ENCODE measurements around the gene SPAG17. TPM values are rescaled to one million over a fixed set of nuclear protein-coding genes. Genes with fewer than 3 reads are reported as not detected.

The SPAG17 gene
- total RNA-seq, 1 donor from 2014 or later = 1.2 TPM

GRCh38 chr1:118210723-118211110 lies 25.7 kb upstream of the SPAG17 start:
- DNase-seq (ENCODE audit: low read depth) = no peak
- TF ChIP-seq CTCF (conservative IDR thresholded peaks at IDR 0.05; ENCODE audit: low read depth, low read length) = no peak
- H3K4me3 ChIP-seq (ENCODE audit: low read depth, low read length) = no peak overlapping the region

GRCh38 chr1:118210051-118210722 lies 25.2 kb upstream of the SPAG17 start:
- DNase-seq (ENCODE audit: low read depth) = no peak
- TF ChIP-seq CTCF (conservative IDR thresholded peaks at IDR 0.05; ENCODE audit: low read depth, low read length) = no peak
- no peak overlapping the region for H3K4me3 ChIP-seq (ENCODE audit: low read depth, low read length)

GRCh38 chr1:118209648-118210047 lies 24.6 kb upstream of the SPAG17 start:
- TF ChIP-seq CTCF (conservative IDR thresholded peaks at IDR 0.05; ENCODE audit: low read depth, low read length) = no peak
- DNase-seq (ENCODE audit: low read depth) = no peak
- no peak overlapping the region for H3K4me3 ChIP-seq (ENCODE audit: low read depth, low read length)

- no peak for DNase-seq (ENCODE audit: low read depth)
- no peak overlapping the region for H3K4me3 ChIP-seq (ENCODE audit: low read depth, low read length)
- TF ChIP-seq CTCF (conservative IDR thresholded peaks at IDR 0.05; ENCODE audit: low read depth, low read length) = no peak
These were observed 21.9 kb upstream of the SPAG17 start for GRCh38 chr1:118206966-118207365.

GRCh38 chr1:118204648-118205047 lies 19.6 kb upstream of the SPAG17 start:
- no peak for DNase-seq (ENCODE audit: low read depth)
- TF ChIP-seq CTCF (conservative IDR thresholded peaks at IDR 0.05; ENCODE audit: low read depth, low read length) = no peak
- no peak overlapping the region for H3K4me3 ChIP-seq (ENCODE audit: low read depth, low read length)

GRCh38 chr1:118204105-118204504 lies 19.1 kb upstream of the SPAG17 start:
- no peak for DNase-seq (ENCODE audit: low read depth)
- H3K4me3 ChIP-seq (ENCODE audit: low read depth, low read length) = no peak overlapping the region
- no peak for TF ChIP-seq CTCF (conservative IDR thresholded peaks at IDR 0.05; ENCODE audit: low read depth, low read length)

- no peak overlapping the region for H3K4me3 ChIP-seq (ENCODE audit: low read depth, low read length)
- TF ChIP-seq CTCF (conservative IDR thresholded peaks at IDR 0.05; ENCODE audit: low read depth, low read length) = no peak
- DNase-seq (ENCODE audit: low read depth) = no peak
These were observed 17.1 kb upstream of the SPAG17 start for GRCh38 chr1:118202076-118202608.

Measured in epithelial cell of proximal tubule (primary cell).